Mesodermal cell (in vitro differentiated cells): ENCODE measurements around the gene MAN1B1.
"Not testable (repeated sequence)": the region's sequence is repeated elsewhere in the genome, so short reads cannot be mapped to it uniquely, and the experiment has no call there.

Experiments used
- H3K27ac ChIP-seq: 2 replicates; pipeline ENCODE4 v1.7.0; 2013; ENCODE audit warnings: mild to moderate bottlenecking, low read depth, low read length, moderate library complexity; ENCODE audit not compliant: severe bottlenecking
- H3K36me3 ChIP-seq: 2 replicates; pipeline ENCODE4 v1.7.1; 2013; ENCODE audit warnings: mild to moderate bottlenecking, low read length, moderate library complexity; ENCODE audit not compliant: control insufficient read depth, insufficient read depth
- H3K4me1 ChIP-seq: one replicate; pipeline ENCODE4 v1.7.1; 2013; ENCODE audit warnings: mild to moderate bottlenecking, low read length; ENCODE audit not compliant: insufficient read depth, control insufficient read depth, poor library complexity, severe bottlenecking
- H3K4me3 ChIP-seq: 2 replicates; pipeline ENCODE4 v1.7.0; 2013; ENCODE audit warnings: low read length, control low read depth, mild to moderate bottlenecking; ENCODE audit not compliant: insufficient read depth, poor library complexity, severe bottlenecking; ENCODE audit errors: extremely low read depth
- H3K9me3 ChIP-seq: 2 replicates; pipeline ENCODE4 v1.7.1; 2013; ENCODE audit warnings: mild to moderate bottlenecking, low read length, moderate library complexity; ENCODE audit not compliant: control insufficient read depth
- WGBS, 2 experiments: methylation state at CpG; one replicate each; pipeline ENCODE4 v1.1.5; 2013; ENCODE audit warnings: missing lambda C conversion rate in 2 of 2; ENCODE audit not compliant: insufficient coverage in 2 of 2; 5-methylcytosine and 5-hydroxymethylcytosine counted together

The MAN1B1 gene

DNA sequence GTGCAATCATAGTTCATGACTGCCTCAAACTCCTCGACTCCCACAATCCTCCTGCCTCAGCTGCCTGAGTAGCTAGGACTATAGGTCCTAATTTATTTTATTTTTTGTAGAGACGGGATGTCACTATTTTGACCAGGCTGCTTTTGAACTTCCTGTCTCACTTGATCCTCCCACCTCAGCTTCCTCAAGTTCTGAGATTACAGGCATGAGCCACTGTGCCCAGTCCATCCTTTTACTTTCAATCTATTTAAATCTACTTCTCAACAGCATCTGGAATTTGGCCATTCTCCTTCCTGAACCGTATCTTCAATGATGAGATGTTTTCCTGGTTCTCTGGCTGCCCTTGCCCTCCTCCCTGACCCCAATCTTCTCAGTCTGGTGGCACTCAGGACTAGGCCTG lies 40.0 kb downstream of the MAN1B1 start:
- WGBS, 2 experiments = 80 to 100% methylated on average over 1 to 3 of the region's 3 CpGs
- H3K4me3 ChIP-seq = no peak overlapping the region
- H3K27ac ChIP-seq = no peak overlapping the region
- no peaks in the 10 kb centered on the region for H3K9me3 ChIP-seq
- H3K4me1 ChIP-seq = peaks cover 17% of the 10 kb centered on the region
- H3K36me3 ChIP-seq = peaks cover 2% of the 10 kb centered on the region

DNA sequence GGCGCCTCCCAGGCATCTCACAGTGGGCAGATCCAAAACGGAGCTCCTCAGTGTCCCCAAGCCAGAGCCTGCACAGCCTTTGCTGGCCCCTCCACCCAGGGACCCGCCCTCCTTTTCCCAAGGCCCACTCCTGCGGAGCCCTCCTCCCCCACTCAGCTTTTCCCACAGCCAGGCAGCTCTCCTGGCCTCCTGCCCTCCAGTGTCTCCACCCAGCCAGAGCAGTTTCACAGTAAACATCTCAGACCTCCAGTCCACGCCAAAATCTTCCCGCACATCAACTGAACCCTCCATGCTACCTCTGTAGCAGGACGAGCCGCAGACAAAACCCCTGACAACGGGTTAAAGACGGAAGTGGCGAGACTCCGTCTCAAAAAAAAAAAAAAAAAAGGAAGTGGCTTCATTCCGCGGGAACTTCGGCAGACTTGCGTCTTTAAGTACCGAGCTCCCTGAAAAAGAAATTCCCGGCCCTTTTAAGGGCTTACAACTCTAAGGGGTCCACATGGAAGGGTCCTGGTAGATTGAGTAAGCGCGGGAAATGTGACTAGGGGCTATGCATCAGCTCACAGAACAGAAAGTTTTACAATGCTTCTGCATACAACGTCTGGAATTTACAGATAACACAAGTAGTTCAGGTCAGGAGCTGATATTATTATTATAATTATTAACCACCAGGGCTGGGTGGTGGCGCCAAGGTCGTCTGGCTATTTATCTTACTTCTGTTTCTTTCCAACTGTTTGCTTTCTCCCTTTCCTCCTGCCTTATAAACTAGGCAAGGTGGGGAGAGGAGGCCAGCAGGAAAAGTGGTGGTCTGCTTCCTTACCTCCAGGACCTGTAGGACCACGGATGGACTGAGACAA lies 40.7 kb downstream of the MAN1B1 start:
- Histone ChIP-seq H3K9me3 (no peaks in the 10 kb centered on the region), H3K4me3 (peak overlapping the region; percentile 77), H3K36me3 (peaks cover 2% of the 10 kb centered on the region), H3K4me1 (peaks cover 17% of the 10 kb centered on the region), H3K27ac (no peak overlapping the region)
- WGBS, 2 experiments = 76 to 84% methylated on average over 15 to 17 of the region's 24 CpGs

DNA sequence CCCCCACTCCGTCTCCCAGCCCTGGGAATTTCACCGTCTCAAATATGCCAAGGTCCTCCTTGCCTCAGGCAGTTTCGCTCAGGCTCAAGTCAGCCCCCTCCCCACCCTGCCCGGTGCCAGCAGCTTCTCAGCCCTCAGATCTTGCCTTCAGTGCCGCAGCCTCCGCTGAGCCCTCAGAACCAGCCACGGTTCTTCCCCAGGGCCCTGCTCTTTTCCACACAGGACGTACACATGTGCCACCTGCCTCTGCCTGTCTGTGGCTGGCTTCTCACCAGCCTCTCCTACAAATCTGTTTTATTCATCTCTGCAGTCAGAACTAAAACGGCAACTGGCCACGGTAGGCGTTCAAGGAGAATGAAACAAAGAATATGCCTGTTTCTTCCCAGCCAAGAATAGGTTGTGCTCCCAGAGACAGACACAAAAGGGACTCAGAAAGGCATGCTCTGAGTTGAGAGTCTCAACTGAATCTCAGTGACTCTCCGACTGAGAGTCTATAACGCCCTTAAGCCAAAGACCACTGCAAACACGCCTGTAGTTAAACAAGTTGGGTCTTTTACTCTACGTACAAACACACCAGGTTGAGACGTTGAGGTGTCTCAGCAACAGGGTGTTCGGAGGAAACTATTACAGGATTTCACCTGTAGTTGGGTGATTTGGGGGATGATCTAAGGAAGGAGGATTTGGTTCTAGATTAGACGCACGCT lies 41.5 kb downstream of the MAN1B1 start:
- Histone ChIP-seq H3K4me1 (peaks cover 17% of the 10 kb centered on the region), H3K9me3 (no peaks in the 10 kb centered on the region), H3K36me3 (peaks cover 2% of the 10 kb centered on the region), H3K4me3 (peak overlapping the region; percentile 77), H3K27ac (no peak overlapping the region)
- whole genome bisulfite sequencing, 2 experiments = 83% methylated on average over 18 to 19 of the region's 19 CpGs

DNA sequence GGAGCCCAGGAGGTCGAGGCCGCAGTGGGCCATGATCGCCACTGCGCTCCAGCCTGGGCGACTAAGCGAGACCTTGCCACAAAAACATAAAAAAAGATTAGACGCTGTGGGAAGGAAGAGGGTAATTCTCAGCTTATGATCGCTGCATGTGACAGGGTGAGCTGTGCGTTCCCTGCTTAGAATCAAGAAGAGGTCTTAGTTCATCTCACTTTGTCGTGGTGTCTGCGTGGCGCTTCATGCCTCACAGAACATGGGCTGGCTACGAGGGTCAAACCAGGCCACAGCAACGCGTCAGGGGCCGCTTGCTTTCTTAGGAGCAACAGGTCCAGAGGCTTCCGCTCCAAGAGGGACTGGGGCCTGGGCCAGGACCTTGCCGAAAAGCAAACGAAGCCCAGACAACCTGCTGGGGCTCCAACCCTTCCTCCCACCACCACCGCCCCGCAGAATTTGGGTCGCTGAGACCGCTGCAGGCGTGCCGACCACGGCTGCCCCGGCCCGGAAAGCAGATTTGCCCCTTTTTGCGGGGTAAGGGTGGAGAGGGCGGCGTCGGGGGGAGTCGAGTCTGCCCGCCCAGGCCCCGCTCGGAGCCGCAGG lies 42.2 kb downstream of the MAN1B1 start:
- Histone ChIP-seq H3K27ac (peak overlapping the region; percentile 29), H3K4me1 (peaks cover 17% of the 10 kb centered on the region), H3K9me3 (no peaks in the 10 kb centered on the region), H3K36me3 (peaks cover 2% of the 10 kb centered on the region), H3K4me3 (peak overlapping the region; percentile 77)
- WGBS, 2 experiments = 22 to 37% methylated on average over 24 to 25 of the region's 37 CpGs

DNA sequence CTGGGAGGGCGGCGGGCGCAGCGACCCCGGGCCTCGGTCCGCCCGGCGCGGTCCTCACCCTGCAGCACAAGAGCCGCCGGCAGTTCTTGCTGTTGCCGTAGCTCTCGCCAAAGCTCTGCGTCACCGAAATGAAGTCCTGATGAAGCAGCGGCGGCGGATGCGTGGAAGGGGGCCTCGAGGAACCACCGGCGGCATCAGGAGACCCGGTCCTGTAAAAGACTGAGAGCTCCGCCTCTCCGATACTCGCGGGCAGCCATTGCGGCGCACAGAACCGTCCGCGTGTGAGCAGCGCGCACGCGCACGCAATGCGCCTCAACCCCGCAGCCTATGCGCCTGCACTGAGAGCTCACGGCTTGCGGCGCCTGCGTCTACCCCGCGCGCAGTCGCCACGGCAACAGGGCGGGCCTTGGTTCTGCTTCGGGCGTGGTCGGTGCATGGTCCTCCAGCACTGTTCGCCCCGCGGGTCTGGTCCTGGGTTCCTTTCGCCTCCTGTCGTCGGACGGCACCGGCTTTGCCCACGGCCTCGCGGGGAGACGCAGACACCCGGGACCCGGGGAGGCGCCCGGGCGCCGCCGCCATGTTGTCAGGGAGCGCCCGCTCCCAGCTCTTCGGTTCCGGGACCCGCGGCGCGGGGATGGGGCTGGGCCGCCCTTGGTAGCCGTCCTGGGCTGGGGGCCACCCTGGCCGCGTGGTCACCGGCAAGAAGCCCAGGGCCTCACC lies 42.8 kb downstream of the MAN1B1 start:
- WGBS, 2 experiments = 0% methylated on average over 75 to 84 of the region's 86 CpGs
- no peaks in the 10 kb centered on the region for H3K9me3 ChIP-seq
- peaks cover 17% of the 10 kb centered on the region for H3K4me1 ChIP-seq
- H3K4me3 ChIP-seq = peak overlapping the region; percentile 77
- H3K36me3 ChIP-seq = peaks cover 2% of the 10 kb centered on the region
- peak overlapping the region; percentile 57 for H3K27ac ChIP-seq

DNA sequence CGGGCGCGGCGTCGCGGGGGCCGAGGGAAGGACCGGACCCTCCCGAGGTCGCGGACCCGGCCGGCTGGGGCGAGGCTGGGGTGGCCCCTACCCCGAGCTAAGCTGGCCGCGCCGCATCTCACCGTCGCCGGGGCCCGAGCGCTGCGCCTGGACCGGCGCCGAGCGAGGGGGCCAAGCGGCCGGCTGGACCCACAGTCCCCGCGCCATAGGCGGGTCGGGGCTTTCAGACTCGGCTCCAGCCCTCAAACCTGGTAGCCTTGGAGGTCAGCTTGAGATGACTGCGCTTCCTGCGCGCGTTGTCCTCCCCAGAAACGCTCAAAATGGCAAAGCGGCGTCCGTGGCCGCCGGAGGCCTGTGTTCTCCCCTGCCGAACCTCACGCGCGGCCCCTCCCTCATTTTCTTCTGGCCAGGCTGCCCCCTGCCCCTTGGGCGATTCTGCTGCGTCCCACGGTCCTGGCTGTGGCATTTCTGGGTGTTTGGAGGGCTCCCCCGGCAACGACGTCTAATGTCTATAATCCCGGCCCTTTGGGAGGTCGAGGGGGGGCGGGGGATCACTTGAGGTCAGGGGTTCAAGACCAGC lies 43.5 kb downstream of the MAN1B1 start:
- peak overlapping the region; percentile 77 for H3K4me3 ChIP-seq
- 1 to 7% methylated on average over 47 to 49 of the region's 58 CpGs for WGBS, 2 experiments

GRCh38 chr9:137134191-137134590 lies 47.4 kb downstream of the MAN1B1 start:
- Histone ChIP-seq H3K4me1 (peaks cover 4% of the 10 kb centered on the region), H3K4me3 (no peak overlapping the region), H3K27ac (no peak overlapping the region), H3K36me3 (no peaks in the 10 kb centered on the region), H3K9me3 (no peaks in the 10 kb centered on the region)
- WGBS, 2 experiments = 75 to 79% methylated on average over 3 of the region's 4 CpGs

More for the DNA sequence above, 43.5 kb downstream of the MAN1B1 start:
- Histone ChIP-seq H3K36me3 (peaks cover 2% of the 10 kb centered on the region), H3K9me3 (no peaks in the 10 kb centered on the region), H3K27ac (peak overlapping the region; percentile 57), H3K4me1 (peaks cover 17% of the 10 kb centered on the region)

DNA sequence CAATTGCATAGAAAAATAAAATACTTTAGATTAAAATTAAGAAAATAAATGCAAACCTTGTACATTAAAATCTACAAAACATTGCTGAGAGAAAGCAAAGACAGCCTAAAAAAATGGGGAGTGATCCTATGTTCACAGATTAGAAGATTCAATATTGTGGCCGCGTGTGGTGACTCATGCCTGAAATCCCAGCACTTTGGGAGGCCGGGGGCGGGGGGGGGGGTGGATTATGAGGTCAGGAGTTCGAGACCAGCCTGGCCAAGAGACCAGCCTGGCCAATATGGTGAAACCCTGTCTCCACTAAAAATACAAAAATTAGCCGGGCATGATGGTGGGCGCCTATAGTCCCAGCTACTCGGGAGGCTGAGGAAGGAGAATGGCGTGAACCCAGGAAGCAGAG lies 48.4 kb downstream of the MAN1B1 start:
- not testable (repeated sequence) for H3K4me3 ChIP-seq, H3K9me3 ChIP-seq, H3K27ac ChIP-seq, H3K4me1 ChIP-seq, H3K36me3 ChIP-seq
- 50% methylated on average over 4 of the region's 9 CpGs; no CpG with 5 or more reads in 1 of the 2 experiments for WGBS, 2 experiments

DNA sequence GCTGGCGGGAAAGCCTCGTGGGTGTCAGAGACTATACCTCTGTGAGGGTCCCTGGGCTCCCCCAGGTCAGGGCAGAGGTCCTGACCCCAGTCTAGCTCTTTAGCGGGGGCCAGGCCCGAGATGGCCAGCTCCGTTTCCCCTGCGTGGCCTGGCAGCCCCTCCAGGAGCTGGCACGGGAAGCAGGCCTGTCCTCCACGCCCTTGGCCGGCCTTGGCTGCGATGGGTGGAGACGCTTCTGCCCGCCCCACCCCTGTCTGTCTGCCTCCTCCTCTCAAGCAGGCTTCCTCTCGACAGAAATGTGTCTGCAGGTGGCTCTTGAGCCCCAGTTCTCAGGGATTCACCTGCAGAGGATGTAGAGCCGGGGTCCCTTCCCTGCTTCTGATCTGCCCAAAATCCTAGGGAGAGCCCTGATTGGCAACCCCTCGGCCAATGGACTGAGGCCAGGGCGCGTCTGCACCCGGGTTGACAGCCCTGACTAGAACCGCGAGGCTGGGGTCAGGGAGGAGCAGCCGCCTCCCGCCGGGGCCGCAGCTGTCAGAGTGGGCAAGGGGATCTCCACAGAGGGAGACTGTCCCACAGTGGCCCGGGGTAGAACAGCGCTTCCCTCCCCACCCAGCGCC lies 49.6 kb downstream of the MAN1B1 start:
- no peaks in the 10 kb centered on the region for H3K36me3 ChIP-seq
- no peak overlapping the region for H3K27ac ChIP-seq
- H3K4me1 ChIP-seq = peaks cover 4% of the 10 kb centered on the region
- H3K9me3 ChIP-seq = no peaks in the 10 kb centered on the region
- no peak overlapping the region for H3K4me3 ChIP-seq
- 41 to 46% methylated on average over 24 to 27 of the region's 27 CpGs for WGBS, 2 experiments
